Right atrium auricular region (tissue), 2 donors: Measurements from ENCODE around the gene DAZL. TPM values are rescaled to one million over a fixed set of nuclear protein-coding genes. Genes with fewer than 3 reads are reported as not detected.

Source experiments
- DNase-seq: peaks from one replicate; pipeline ENCODE4 v3.0.0-alpha.2; 2019; ENCODE audit warnings: low spot score
- H3K27ac ChIP-seq, 2 donors: fragments of 200-600 bp; sonication (generic); 1 replicate in 1 of 2; 2 replicates in 1 of 2; pipeline ENCODE4 v1.5.1; 2016 to 2019
- H3K27me3 ChIP-seq, 2 donors: fragments of 200-600 bp; sonication (generic); one replicate each; pipeline versions ENCODE4 v1.5.1 to v1.6.0; 2017 to 2019
- H3K36me3 ChIP-seq: fragments of 200-600 bp; sonication (generic); one replicate; pipeline ENCODE4 v1.5.1; 2016
- H3K4me1 ChIP-seq, 2 donors: fragments of 200-600 bp; sonication (generic); one replicate each; pipeline versions ENCODE4 v1.5.1 to v1.6.0; 2017 to 2019
- H3K4me3 ChIP-seq, 2 donors: fragments of 200-600 bp; sonication (generic); 1 replicate in 1 of 2; 2 replicates in 1 of 2; pipeline ENCODE4 v1.5.1; 2017 to 2019; ENCODE audit warnings: mild to moderate bottlenecking in 1 of 2, moderate library complexity in 1 of 2
- H3K9me3 ChIP-seq, 2 donors: fragments of 200-600 bp; sonication (generic); one replicate each; pipeline ENCODE4 v1.5.1; 2019
- CTCF ChIP-seq, 2 donors: fragments of 200-600 bp; sonication (generic); IDR thresholded peaks; one replicate each; pipeline ENCODE4 v1.5.1; 2019; ENCODE audit warnings: antibody characterized with exemption in 2 of 2
- total RNA-seq, 2 donors: library from RNA; depleted of rRNA; stranded (reverse); fragments of >200 nt; gene quantifications; one replicate each; pipeline ENCODE4 v1.1.0, GENCODE V29; 2016

Gene DAZL
- total RNA-seq, 2 donors from 2014 or later: not detected

- H3K4me1 ChIP-seq: no peaks in the 10 kb centered on the region
- H3K4me3 ChIP-seq: no peak overlapping the region
- peak; percentile 74 to 90 for TF ChIP-seq CTCF (IDR thresholded peaks at IDR 0.05)
- H3K27me3 ChIP-seq: no peaks in the 10 kb centered on the region
- DNase-seq: peak; percentile 84
- H3K9me3 ChIP-seq: no peaks in the 10 kb centered on the region
- H3K27ac ChIP-seq: no peak overlapping the region
- no peaks in the 10 kb centered on the region for H3K36me3 ChIP-seq
Measured at GRCh38 chr3:16600780-16601536, 4.3 kb downstream of the DAZL start.

- Histone ChIP-seq H3K4me1 (no peaks in the 10 kb centered on the region), H3K27me3 (no peaks in the 10 kb centered on the region), H3K36me3 (no peaks in the 10 kb centered on the region), H3K9me3 (no peaks in the 10 kb centered on the region), H3K27ac (no peak overlapping the region), H3K4me3 (no peak overlapping the region)
- no peak for TF ChIP-seq CTCF (IDR thresholded peaks at IDR 0.05)
- no peak for DNase-seq
Measured at GRCh38 chr3:16599694-16600093, 5.5 kb downstream of the DAZL start.

- no peak overlapping the region for H3K27ac ChIP-seq
- H3K9me3 ChIP-seq: no peaks in the 10 kb centered on the region
- no peak for DNase-seq
- no peaks in the 10 kb centered on the region for H3K36me3 ChIP-seq
- no peak for TF ChIP-seq CTCF (IDR thresholded peaks at IDR 0.05)
- H3K4me1 ChIP-seq: no peaks in the 10 kb centered on the region
- H3K27me3 ChIP-seq: no peaks in the 10 kb centered on the region
- H3K4me3 ChIP-seq: no peak overlapping the region
Measured at GRCh38 chr3:16596352-16597032, 8.7 kb downstream of the DAZL start.

DNA sequence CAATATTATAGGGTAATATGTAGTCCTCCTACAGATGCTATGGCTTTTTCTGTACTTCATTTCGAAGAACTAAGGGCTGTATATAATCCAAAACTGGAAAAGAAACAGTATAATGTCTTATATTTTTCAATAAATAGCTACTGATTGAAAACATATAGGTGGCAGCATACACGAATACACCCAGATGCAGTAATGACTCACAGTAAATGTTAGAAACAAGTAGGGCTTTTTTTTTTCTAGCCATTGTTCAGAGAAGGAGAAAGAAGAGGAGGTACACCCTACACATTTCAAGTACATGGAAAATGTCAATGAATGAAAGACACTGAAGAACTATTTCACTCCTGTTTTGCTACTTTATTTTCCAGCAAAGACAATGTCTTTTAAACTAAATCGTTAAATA is 9.4 kb downstream of the DAZL start:
- Histone ChIP-seq H3K9me3 (no peaks in the 10 kb centered on the region), H3K4me3 (no peak overlapping the region), H3K36me3 (no peaks in the 10 kb centered on the region), H3K27ac (no peak overlapping the region), H3K4me1 (no peaks in the 10 kb centered on the region), H3K27me3 (no peaks in the 10 kb centered on the region)
- no peak for DNase-seq
- no peak for TF ChIP-seq CTCF (IDR thresholded peaks at IDR 0.05)

GRCh38 chr3:16589867-16590624 is 15.2 kb downstream of the DAZL start:
- Histone ChIP-seq H3K27me3 (no peaks in the 10 kb centered on the region), H3K4me3 (no peak overlapping the region), H3K9me3 (no peaks in the 10 kb centered on the region), H3K36me3 (no peaks in the 10 kb centered on the region), H3K27ac (no peak overlapping the region), H3K4me1 (no peaks in the 10 kb centered on the region)
- no peak for DNase-seq
- TF ChIP-seq CTCF (IDR thresholded peaks at IDR 0.05): no peak
